Central memory CD8-positive, alpha-beta T cell (primary cell): ENCODE results near the gene PLA2G4B.

Experiments used
- ATAC-seq: fragments of 150-1000 bp; cut with Tn5 transposase; replicated peaks from 2 replicates; pipeline ENCODE4 v1.10.0; 2022; ENCODE audit warnings: mild to moderate bottlenecking, moderate FRiP score, moderate number of reproducible peaks; ENCODE audit not compliant: poor library complexity, severe bottlenecking; ENCODE audit errors: extremely low read depth
- DNase-seq, 2 donors: peaks; one replicate each; pipeline ENCODE4 v3.0.0; 2021; ENCODE audit warnings: low spot score in 2 of 2
- H3K27ac Mint-ChIP-seq: one replicate; pipeline ENCODE4 v1.8.0; 2022; ENCODE audit warnings: low read depth, mild to moderate bottlenecking, moderate library complexity, mixed read lengths
- H3K27me3 Mint-ChIP-seq: one replicate; pipeline ENCODE4 v1.8.0; 2022; ENCODE audit warnings: mixed read lengths
- H3K36me3 Mint-ChIP-seq: one replicate; pipeline ENCODE4 v1.8.0; 2022; ENCODE audit warnings: mild to moderate bottlenecking, moderate library complexity, mixed read lengths; ENCODE audit not compliant: insufficient read depth
- H3K4me1 Mint-ChIP-seq: one replicate; pipeline ENCODE4 v1.8.0; 2022; ENCODE audit warnings: mixed read lengths
- H3K4me3 Mint-ChIP-seq: one replicate; pipeline ENCODE4 v1.8.0; 2022; ENCODE audit warnings: mild to moderate bottlenecking, moderate library complexity, mixed read lengths
- H3K9me3 Mint-ChIP-seq: one replicate; pipeline ENCODE4 v1.8.0; 2022; ENCODE audit warnings: mixed read lengths

PLA2G4B gene

GRCh38 chr15:41851167-41851523 lies 12.5 kb downstream of the PLA2G4B start:
- H3K9me3 Mint-ChIP-seq, result no peaks in the 10 kb centered on the region
- ATAC-seq (no peak), DNase-seq (no peak)
- no peak overlapping the region for H3K4me3 Mint-ChIP-seq
- H3K27ac Mint-ChIP-seq, result peak overlapping the region; percentile 25
- H3K36me3 Mint-ChIP-seq, result peaks cover 23% of the 10 kb centered on the region
- no peaks in the 10 kb centered on the region for H3K4me1 Mint-ChIP-seq
- H3K27me3 Mint-ChIP-seq, result no peaks in the 10 kb centered on the region

- Mint-ChIP-seq H3K27me3 (no peaks in the 10 kb centered on the region), H3K4me3 (no peak overlapping the region), H3K27ac (no peak overlapping the region), H3K9me3 (no peaks in the 10 kb centered on the region), H3K36me3 (peaks cover 18% of the 10 kb centered on the region), H3K4me1 (no peaks in the 10 kb centered on the region)
- ATAC-seq, result no peak
- no peak for DNase-seq
Measured at GRCh38 chr15:41851755-41852370, 13.2 kb downstream of the PLA2G4B start.

- Mint-ChIP-seq H3K9me3 (no peaks in the 10 kb centered on the region), H3K4me1 (no peaks in the 10 kb centered on the region), H3K36me3 (peaks cover 13% of the 10 kb centered on the region), H3K27ac (no peak overlapping the region), H3K27me3 (no peaks in the 10 kb centered on the region), H3K4me3 (no peak overlapping the region)
- ATAC-seq, result no peak
- DNase-seq, result no peak
Measured at GRCh38 chr15:41852736-41853590, 14.3 kb downstream of the PLA2G4B start.

GRCh38 chr15:41853831-41854230 lies 15.2 kb downstream of the PLA2G4B start:
- Mint-ChIP-seq H3K27me3 (no peaks in the 10 kb centered on the region), H3K27ac (no peak overlapping the region), H3K4me1 (no peaks in the 10 kb centered on the region), H3K9me3 (no peaks in the 10 kb centered on the region), H3K36me3 (peaks cover 7% of the 10 kb centered on the region), H3K4me3 (no peak overlapping the region)
- DNase-seq, result no peak
- no peak for ATAC-seq

- H3K27ac Mint-ChIP-seq, result no peak overlapping the region
- no peak for ATAC-seq
- no peaks in the 10 kb centered on the region for H3K9me3 Mint-ChIP-seq
- no peak overlapping the region for H3K4me3 Mint-ChIP-seq
- no peaks in the 10 kb centered on the region for H3K27me3 Mint-ChIP-seq
- H3K36me3 Mint-ChIP-seq, result peaks cover 4% of the 10 kb centered on the region
- no peak for DNase-seq
- H3K4me1 Mint-ChIP-seq, result no peaks in the 10 kb centered on the region
Measured at GRCh38 chr15:41854443-41854842, 15.8 kb downstream of the PLA2G4B start.

- no peaks in the 10 kb centered on the region for H3K27me3 Mint-ChIP-seq
- no peak for DNase-seq
- H3K9me3 Mint-ChIP-seq, result no peaks in the 10 kb centered on the region
- H3K4me1 Mint-ChIP-seq, result peaks cover 4% of the 10 kb centered on the region
- no peak overlapping the region for H3K27ac Mint-ChIP-seq
- no peak overlapping the region for H3K4me3 Mint-ChIP-seq
- H3K36me3 Mint-ChIP-seq, result peaks cover 4% of the 10 kb centered on the region
- no peak for ATAC-seq
Measured at GRCh38 chr15:41855261-41855961, 16.8 kb downstream of the PLA2G4B start.

GRCh38 chr15:41856262-41856661 lies 17.6 kb downstream of the PLA2G4B start:
- Mint-ChIP-seq H3K27me3 (no peaks in the 10 kb centered on the region), H3K27ac (no peak overlapping the region), H3K4me3 (no peak overlapping the region), H3K36me3 (peaks cover 6% of the 10 kb centered on the region), H3K4me1 (peaks cover 10% of the 10 kb centered on the region), H3K9me3 (no peaks in the 10 kb centered on the region)
- DNase-seq (no peak), ATAC-seq (no peak)

GRCh38 chr15:41856716-41857115 lies 18.1 kb downstream of the PLA2G4B start:
- ATAC-seq, result no peak
- H3K36me3 Mint-ChIP-seq, result peaks cover 6% of the 10 kb centered on the region
- H3K4me3 Mint-ChIP-seq, result no peak overlapping the region
- no peaks in the 10 kb centered on the region for H3K9me3 Mint-ChIP-seq
- H3K27me3 Mint-ChIP-seq, result no peaks in the 10 kb centered on the region
- H3K27ac Mint-ChIP-seq, result no peak overlapping the region
- DNase-seq, result no peak
- peaks cover 10% of the 10 kb centered on the region for H3K4me1 Mint-ChIP-seq

GRCh38 chr15:41857316-41857715 lies 18.7 kb downstream of the PLA2G4B start:
- peaks cover 6% of the 10 kb centered on the region for H3K36me3 Mint-ChIP-seq
- H3K4me1 Mint-ChIP-seq, result peaks cover 10% of the 10 kb centered on the region
- DNase-seq, result no peak
- H3K27ac Mint-ChIP-seq, result no peak overlapping the region
- H3K4me3 Mint-ChIP-seq, result no peak overlapping the region
- H3K9me3 Mint-ChIP-seq, result no peaks in the 10 kb centered on the region
- no peaks in the 10 kb centered on the region for H3K27me3 Mint-ChIP-seq
- no peak for ATAC-seq

GRCh38 chr15:41858756-41859155 lies 20.1 kb downstream of the PLA2G4B start:
- peaks cover 17% of the 10 kb centered on the region for H3K4me1 Mint-ChIP-seq
- ATAC-seq (no peak), DNase-seq (no peak)
- no peaks in the 10 kb centered on the region for H3K27me3 Mint-ChIP-seq
- no peaks in the 10 kb centered on the region for H3K9me3 Mint-ChIP-seq
- no peak overlapping the region for H3K27ac Mint-ChIP-seq
- no peak overlapping the region for H3K4me3 Mint-ChIP-seq
- peaks cover 2% of the 10 kb centered on the region for H3K36me3 Mint-ChIP-seq

- Mint-ChIP-seq H3K4me1 (peaks cover 17% of the 10 kb centered on the region), H3K27ac (no peak overlapping the region), H3K27me3 (no peaks in the 10 kb centered on the region), H3K36me3 (peaks cover 2% of the 10 kb centered on the region), H3K9me3 (no peaks in the 10 kb centered on the region), H3K4me3 (no peak overlapping the region)
- ATAC-seq, result no peak
- DNase-seq, result no peak
Measured at GRCh38 chr15:41860049-41860828, 21.6 kb downstream of the PLA2G4B start.

- Mint-ChIP-seq H3K27ac (no peak overlapping the region), H3K4me1 (peaks cover 17% of the 10 kb centered on the region), H3K36me3 (peaks cover 2% of the 10 kb centered on the region), H3K27me3 (no peaks in the 10 kb centered on the region), H3K4me3 (no peak overlapping the region), H3K9me3 (no peaks in the 10 kb centered on the region)
- no peak for DNase-seq
- ATAC-seq, result no peak
Measured at GRCh38 chr15:41861736-41862356, 23.2 kb downstream of the PLA2G4B start.
